SK-N-SH treated with all-trans-retinoic acid at 6 μM for 48 hours (cell line): Measurements from ENCODE around the gene MPC1.

Source experiments
- ATAC-seq: fragments of 200-7000 bp; cut with Tn5 transposase; 3 replicates; pipeline ENCODE4 v1.9.1; 2020; ENCODE audit warnings: mild to moderate bottlenecking, moderate library complexity
- ARNTL ChIP-seq: fragments of 450-650 bp; formaldehyde crosslinking; IDR thresholded peaks from 2 replicates; pipeline ENCODE4 v1.5.0; 2020; ENCODE audit warnings: low read depth, mild to moderate bottlenecking, moderate library complexity, borderline replicate concordance
- BACH2 ChIP-seq: fragments of 250-450 bp; sonication (Bioruptor Pico); IDR thresholded peaks from 2 replicates; pipeline ENCODE4 v1.9.0; 2021; ENCODE audit warnings: mild to moderate bottlenecking, borderline replicate concordance
- CSDC2 ChIP-seq: fragments of 250-450 bp; sonication (Bioruptor Pico); IDR thresholded peaks from 2 replicates; pipeline ENCODE4 v1.5.0; 2020; ENCODE audit warnings: mild to moderate bottlenecking, moderate library complexity
- CSRNP3 ChIP-seq: fragments of 250-450 bp; sonication (Bioruptor Pico); IDR thresholded peaks from 2 replicates; pipeline ENCODE4 v1.5.1; 2021; ENCODE audit warnings: mild to moderate bottlenecking, moderate library complexity
- ESRRG ChIP-seq: fragments of 250-450 bp; sonication (Bioruptor Pico); IDR thresholded peaks from 2 replicates; pipeline ENCODE4 v1.6.1; 2021; ENCODE audit warnings: mild to moderate bottlenecking
- GLIS3 ChIP-seq: fragments of 250-450 bp; sonication (Bioruptor Pico); IDR thresholded peaks from 2 replicates; pipeline ENCODE4 v1.5.0; 2020; ENCODE audit warnings: mild to moderate bottlenecking, moderate library complexity
- OSR1 ChIP-seq: fragments of 250-450 bp; sonication (Bioruptor Pico); IDR thresholded peaks from 2 replicates; pipeline ENCODE4 v1.8.0; 2022; ENCODE audit warnings: moderate library complexity, mild to moderate bottlenecking, inconsistent platforms
- POU6F1 ChIP-seq: fragments of 250-450 bp; sonication (Bioruptor Pico); IDR thresholded peaks from 2 replicates; pipeline ENCODE4 v1.8.0; 2021; ENCODE audit warnings: low read depth, mild to moderate bottlenecking, moderate library complexity, borderline replicate concordance
- RARB ChIP-seq: fragments of 250-450 bp; sonication (Bioruptor Pico); IDR thresholded peaks from 2 replicates; pipeline ENCODE4 v1.8.0; 2021; ENCODE audit warnings: mild to moderate bottlenecking, moderate library complexity
- SNAI2 ChIP-seq: fragments of 250-450 bp; sonication (Bioruptor Pico); IDR thresholded peaks from 2 replicates; pipeline ENCODE4 v1.5.0; 2020; ENCODE audit warnings: mild to moderate bottlenecking, moderate library complexity
- TCF4 ChIP-seq: fragments of 250-450 bp; sonication (Bioruptor Pico); IDR thresholded peaks from 2 replicates; pipeline ENCODE4 v1.8.0; 2021; ENCODE audit warnings: mild to moderate bottlenecking, moderate library complexity, borderline replicate concordance
- TOX ChIP-seq: fragments of 250-450 bp; sonication (Bioruptor Pico); IDR thresholded peaks from 2 replicates; pipeline ENCODE4 v1.8.0; 2021; ENCODE audit warnings: mild to moderate bottlenecking, moderate library complexity, borderline replicate concordance
- TSHZ2 ChIP-seq: fragments of 250-450 bp; sonication (Bioruptor Pico); IDR thresholded peaks from 2 replicates; pipeline ENCODE4 v1.5.0; 2020; ENCODE audit warnings: mild to moderate bottlenecking, moderate library complexity
- ZC3H10 ChIP-seq: fragments of 250-450 bp; sonication (Bioruptor Pico); IDR thresholded peaks from 2 replicates; pipeline ENCODE4 v1.5.1; 2021; ENCODE audit warnings: mild to moderate bottlenecking, moderate library complexity
- ZFP3 ChIP-seq: fragments of 250-450 bp; sonication (Bioruptor Pico); IDR thresholded peaks from 2 replicates; pipeline ENCODE4 v1.5.0; 2020; ENCODE audit warnings: mild to moderate bottlenecking, moderate library complexity
- ZFP30 ChIP-seq: fragments of 450-650 bp; formaldehyde crosslinking; IDR thresholded peaks from 2 replicates; pipeline ENCODE4 v1.5.0; 2022; ENCODE audit warnings: mild to moderate bottlenecking, moderate library complexity
- ZNF565 ChIP-seq: fragments of 450-650 bp; formaldehyde crosslinking; conservative IDR thresholded peaks from 2 replicates; pipeline ENCODE4 v1.5.0; 2020; ENCODE audit warnings: low read depth, mild to moderate bottlenecking, moderate library complexity
- ZNF70 ChIP-seq: fragments of 450-650 bp; formaldehyde crosslinking; IDR thresholded peaks from 2 replicates; pipeline ENCODE4 v1.5.0; 2020; ENCODE audit warnings: mild to moderate bottlenecking, moderate library complexity
- ZNF8 ChIP-seq: fragments of 450-650 bp; formaldehyde crosslinking; IDR thresholded peaks from 2 replicates; pipeline ENCODE4 v1.5.0; 2020; ENCODE audit warnings: mild to moderate bottlenecking, moderate library complexity
- TF ChIP-seq, protein P1 (sequence below): fragments of 250-450 bp; sonication (Bioruptor Pico); IDR thresholded peaks from 2 replicates; pipeline ENCODE4 v1.8.0; 2020; ENCODE audit warnings: mild to moderate bottlenecking, moderate library complexity, borderline replicate concordance

MPC1 gene

DNA sequence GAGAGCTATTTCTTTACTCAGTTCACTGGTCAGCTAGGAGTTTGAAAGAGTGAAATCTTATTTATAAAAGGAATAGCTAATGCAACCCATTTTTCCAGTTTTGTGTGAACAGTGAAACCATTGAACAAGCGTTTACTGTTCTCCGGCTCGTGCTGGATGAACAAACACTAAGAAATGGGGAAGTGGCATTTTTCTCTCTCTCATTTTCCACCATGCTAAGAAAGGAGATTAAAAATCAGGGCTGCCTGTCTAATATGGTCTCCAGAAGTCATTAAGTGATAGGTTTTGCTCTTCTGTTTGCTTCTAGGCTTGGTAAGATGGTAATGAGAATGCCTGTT, 39.6 kb downstream of the MPC1 start:
- ATAC-seq = no peak
- no peak for TF ChIP-seq POU6F1 (CRISPR knock-in tag)
- no peak for TF ChIP-seq CSDC2 (CRISPR knock-in tag)
- TF ChIP-seq CSRNP3 = no peak
- TF ChIP-seq TCF4 (CRISPR knock-in tag) = no peak
- no peak for TF ChIP-seq TSHZ2 (CRISPR knock-in tag)
- no peak for TF ChIP-seq SNAI2 (CRISPR knock-in tag)
- no peak for TF ChIP-seq RARB
- no peak for TF ChIP-seq ZFP30
- TF ChIP-seq, protein P1, sequence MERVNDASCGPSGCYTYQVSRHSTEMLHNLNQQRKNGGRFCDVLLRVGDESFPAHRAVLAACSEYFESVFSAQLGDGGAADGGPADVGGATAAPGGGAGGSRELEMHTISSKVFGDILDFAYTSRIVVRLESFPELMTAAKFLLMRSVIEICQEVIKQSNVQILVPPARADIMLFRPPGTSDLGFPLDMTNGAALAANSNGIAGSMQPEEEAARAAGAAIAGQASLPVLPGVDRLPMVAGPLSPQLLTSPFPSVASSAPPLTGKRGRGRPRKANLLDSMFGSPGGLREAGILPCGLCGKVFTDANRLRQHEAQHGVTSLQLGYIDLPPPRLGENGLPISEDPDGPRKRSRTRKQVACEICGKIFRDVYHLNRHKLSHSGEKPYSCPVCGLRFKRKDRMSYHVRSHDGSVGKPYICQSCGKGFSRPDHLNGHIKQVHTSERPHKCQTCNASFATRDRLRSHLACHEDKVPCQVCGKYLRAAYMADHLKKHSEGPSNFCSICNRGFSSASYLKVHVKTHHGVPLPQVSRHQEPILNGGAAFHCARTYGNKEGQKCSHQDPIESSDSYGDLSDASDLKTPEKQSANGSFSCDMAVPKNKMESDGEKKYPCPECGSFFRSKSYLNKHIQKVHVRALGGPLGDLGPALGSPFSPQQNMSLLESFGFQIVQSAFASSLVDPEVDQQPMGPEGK (CRISPR knock-in tag) = no peak
- TF ChIP-seq ZNF8 (CRISPR knock-in tag) = no peak
- no peak for TF ChIP-seq ESRRG
- TF ChIP-seq GLIS3 (CRISPR knock-in tag) = no peak
- no peak for TF ChIP-seq TOX
- TF ChIP-seq BACH2 (CRISPR knock-in tag) = no peak
- no peak for TF ChIP-seq ARNTL
- TF ChIP-seq ZFP3 (CRISPR knock-in tag) = no peak
- no peak for TF ChIP-seq ZNF565 (CRISPR knock-in tag)

GRCh38 chr6:166342349-166343149, 40.2 kb downstream of the MPC1 start, which contains the start of gene SFT2D1:
TSS of gene SFT2D1 (minus strand) at chr6:166342545. CDS start at chr6:166342481, 64 bp downstream.
- TF ChIP-seq CSDC2 (CRISPR knock-in tag) = 0 out of 2 replicates have a peak, but pooled peaks have one; percentile 72
- no peak for TF ChIP-seq GLIS3 (CRISPR knock-in tag)
- peak; percentile 97 for ATAC-seq

GRCh38 chr6:166341977-166342348, 40.8 kb downstream of the MPC1 start:
- TF ChIP-seq ZFP30 = no peak
- TF ChIP-seq TSHZ2 (CRISPR knock-in tag) = no peak
- TF ChIP-seq ESRRG = no peak
- TF ChIP-seq TOX = no peak
- TF ChIP-seq SNAI2 (CRISPR knock-in tag) = no peak
- TF ChIP-seq BACH2 (CRISPR knock-in tag) = no peak
- TF ChIP-seq TCF4 (CRISPR knock-in tag) = no peak
- no peak for TF ChIP-seq ZC3H10 (CRISPR knock-in tag)
- TF ChIP-seq OSR1 (CRISPR knock-in tag) = no peak
- no peak for TF ChIP-seq ARNTL
- TF ChIP-seq CSDC2 (CRISPR knock-in tag) = no peak
- no peak for TF ChIP-seq CSRNP3
- no peak for TF ChIP-seq ZNF565 (CRISPR knock-in tag)
- no peak for TF ChIP-seq ZNF70
- TF ChIP-seq GLIS3 (CRISPR knock-in tag) = no peak
- TF ChIP-seq, all 23 proteins: peak for 0
- ATAC-seq = peak; percentile 47
